Measurements from ENCODE around the gene GUCD1.
A peak's percentile ranks its signal among the peaks of the same experiment; 100 is the strongest.

GUCD1 gene

DNA sequence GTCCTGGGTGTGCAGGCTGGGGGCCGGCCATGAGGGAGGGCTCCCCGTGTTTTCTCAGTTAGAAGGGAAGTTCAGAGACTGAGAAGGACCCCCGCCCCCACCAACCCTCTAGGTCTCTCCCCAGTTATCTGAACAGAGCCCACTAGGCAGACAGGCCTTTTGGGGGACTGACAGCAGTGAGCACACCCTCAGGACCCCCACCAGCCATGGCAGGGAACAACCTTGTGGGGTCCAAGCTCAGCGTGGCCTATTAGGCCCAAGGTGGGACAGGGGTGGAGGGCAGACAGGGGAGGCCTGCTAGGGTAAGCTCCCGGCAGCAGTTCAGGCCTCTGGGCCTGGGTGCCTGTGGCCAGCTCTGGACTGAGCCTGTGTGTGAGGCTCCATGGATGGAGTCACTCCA lies 32.3 kb upstream of the GUCD1 start:
- TF ChIP-seq, protein P1, sequence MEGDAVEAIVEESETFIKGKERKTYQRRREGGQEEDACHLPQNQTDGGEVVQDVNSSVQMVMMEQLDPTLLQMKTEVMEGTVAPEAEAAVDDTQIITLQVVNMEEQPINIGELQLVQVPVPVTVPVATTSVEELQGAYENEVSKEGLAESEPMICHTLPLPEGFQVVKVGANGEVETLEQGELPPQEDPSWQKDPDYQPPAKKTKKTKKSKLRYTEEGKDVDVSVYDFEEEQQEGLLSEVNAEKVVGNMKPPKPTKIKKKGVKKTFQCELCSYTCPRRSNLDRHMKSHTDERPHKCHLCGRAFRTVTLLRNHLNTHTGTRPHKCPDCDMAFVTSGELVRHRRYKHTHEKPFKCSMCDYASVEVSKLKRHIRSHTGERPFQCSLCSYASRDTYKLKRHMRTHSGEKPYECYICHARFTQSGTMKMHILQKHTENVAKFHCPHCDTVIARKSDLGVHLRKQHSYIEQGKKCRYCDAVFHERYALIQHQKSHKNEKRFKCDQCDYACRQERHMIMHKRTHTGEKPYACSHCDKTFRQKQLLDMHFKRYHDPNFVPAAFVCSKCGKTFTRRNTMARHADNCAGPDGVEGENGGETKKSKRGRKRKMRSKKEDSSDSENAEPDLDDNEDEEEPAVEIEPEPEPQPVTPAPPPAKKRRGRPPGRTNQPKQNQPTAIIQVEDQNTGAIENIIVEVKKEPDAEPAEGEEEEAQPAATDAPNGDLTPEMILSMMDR (IDR thresholded peaks at IDR 0.05; ENCODE audit: control insufficient read depth, extremely low read depth, insufficient read depth) = no peak
- no peak for DNase-seq (ENCODE audit: low read depth)
- no peak overlapping the region for H3K4me3 ChIP-seq (ENCODE audit: low read depth, low read length)

DNA sequence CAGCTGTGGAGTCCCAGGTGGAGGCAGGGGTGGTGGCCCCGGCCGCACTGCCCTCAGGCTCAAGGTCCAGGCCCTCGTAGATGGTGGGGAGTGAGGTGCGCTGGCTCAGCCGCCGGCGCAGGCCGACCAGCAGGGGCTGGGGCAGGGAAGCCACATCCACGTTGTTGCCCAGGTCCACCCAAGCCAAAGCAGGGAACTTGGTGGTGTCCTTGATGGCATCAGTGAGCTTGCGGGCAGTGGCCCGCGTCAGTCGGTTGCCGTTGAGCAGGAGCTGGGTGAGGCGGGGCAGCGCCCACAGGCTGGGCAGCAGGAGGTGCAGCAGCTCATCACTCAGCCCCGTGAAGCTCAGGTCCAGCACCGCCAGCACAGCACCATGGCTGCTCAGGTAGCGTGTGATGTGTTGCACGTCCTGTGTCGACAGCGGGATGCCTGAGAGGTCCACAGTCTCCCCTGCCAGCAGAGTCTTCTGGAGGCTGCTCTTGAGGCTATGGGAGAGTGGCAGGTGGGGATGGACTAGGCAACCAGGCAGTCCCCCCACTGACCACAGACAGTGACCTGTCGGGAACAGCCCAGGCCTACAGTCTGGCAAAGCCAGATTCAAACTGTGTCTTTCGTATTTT lies 31.1 kb upstream of the GUCD1 start:
- H3K4me3 ChIP-seq (ENCODE audit: low read depth, low read length) = no peak overlapping the region
- DNase-seq (ENCODE audit: low read depth) = no peak
- TF ChIP-seq, protein P1 (IDR thresholded peaks at IDR 0.05; ENCODE audit: control insufficient read depth, extremely low read depth, insufficient read depth) = no peak

DNA sequence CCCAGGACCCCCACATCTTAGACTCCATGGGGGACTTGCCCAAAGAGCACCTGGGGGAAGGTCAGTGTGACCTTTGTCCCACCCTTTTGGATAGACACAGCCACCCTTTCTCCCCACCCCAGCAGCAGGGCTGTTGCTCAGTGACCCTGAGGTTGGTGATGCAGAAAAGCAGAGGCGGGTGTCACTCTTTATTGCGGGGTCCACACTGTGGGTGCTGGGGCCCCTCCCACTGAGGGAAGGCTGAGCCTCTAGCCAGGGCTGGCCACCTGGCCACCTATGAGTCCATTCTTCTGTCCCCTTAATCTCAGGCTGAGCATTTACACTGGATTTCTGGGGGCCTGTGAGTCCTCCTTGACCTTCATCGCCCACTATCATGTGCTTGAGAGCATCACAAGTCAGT lies 30.5 kb upstream of the GUCD1 start:
- no peak for DNase-seq (ENCODE audit: low read depth)
- TF ChIP-seq, protein P1 (IDR thresholded peaks at IDR 0.05; ENCODE audit: control insufficient read depth, extremely low read depth, insufficient read depth) = no peak
- no peak overlapping the region for H3K4me3 ChIP-seq (ENCODE audit: low read depth, low read length)

DNA sequence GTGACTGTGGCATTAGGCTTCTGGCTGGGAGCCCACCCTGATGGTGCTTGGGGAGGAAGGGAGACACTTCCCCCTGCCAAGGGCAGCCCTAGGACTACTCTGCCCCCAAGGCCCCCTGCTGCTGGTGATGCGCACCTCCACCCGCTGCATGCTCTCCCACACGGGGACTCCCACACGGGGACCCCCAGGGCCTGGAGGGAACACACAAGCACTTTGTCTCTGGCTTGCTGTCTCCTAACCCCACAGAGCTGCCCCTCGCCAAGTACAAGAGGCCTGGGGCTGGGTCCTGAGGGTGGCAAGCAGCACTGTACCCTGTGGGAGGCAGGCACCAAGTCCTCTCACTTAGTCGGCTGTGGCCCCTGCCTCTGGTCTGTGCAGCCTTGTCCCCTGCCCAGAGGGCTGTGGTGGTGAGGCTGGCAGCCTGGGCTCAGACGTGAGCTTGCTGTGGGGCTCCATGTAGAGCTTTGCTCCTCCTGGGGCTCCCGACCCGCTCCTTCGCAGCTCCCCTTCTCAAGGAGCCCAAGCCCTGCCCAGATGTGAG lies 30.0 kb upstream of the GUCD1 start:
- no peak for DNase-seq (ENCODE audit: low read depth)
- TF ChIP-seq, protein P1 (IDR thresholded peaks at IDR 0.05; ENCODE audit: control insufficient read depth, extremely low read depth, insufficient read depth) = no peak
- no peak overlapping the region for H3K4me3 ChIP-seq (ENCODE audit: low read depth, low read length)

DNA sequence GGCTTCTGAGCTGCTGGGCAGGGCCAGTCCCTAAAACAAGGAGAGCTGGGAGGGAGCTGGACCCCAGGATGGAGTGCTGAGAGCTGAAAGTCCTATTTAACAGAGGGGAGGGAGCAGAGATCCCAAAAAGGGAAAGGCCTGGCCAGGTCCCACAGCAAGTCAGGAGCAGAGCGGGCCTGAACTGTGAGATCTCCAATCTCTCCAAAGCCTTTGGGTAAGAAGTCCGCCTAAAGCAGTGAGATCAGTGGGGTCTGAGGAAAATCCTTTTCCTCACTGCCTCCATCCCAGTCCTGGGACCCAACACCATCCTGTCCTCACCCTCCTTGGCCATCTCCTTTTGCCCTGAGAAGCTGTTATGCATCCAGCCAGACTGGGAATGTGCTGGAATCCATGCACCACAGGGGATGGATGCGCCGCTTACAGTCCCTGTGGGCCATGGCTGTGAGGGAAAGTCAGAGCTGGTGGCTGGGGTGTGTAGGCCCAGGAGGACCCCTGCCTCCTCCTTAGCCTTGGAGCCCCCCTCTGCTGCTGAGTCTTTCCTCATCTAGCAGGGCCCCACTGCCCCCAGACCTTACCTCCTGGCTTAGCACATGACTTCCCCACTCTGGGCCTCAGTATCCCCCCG lies 29.3 kb upstream of the GUCD1 start:
- no peak overlapping the region for H3K4me3 ChIP-seq (ENCODE audit: low read depth, low read length)
- TF ChIP-seq, protein P1 (IDR thresholded peaks at IDR 0.05; ENCODE audit: control insufficient read depth, extremely low read depth, insufficient read depth) = no peak
- DNase-seq (ENCODE audit: low read depth) = no peak

DNA sequence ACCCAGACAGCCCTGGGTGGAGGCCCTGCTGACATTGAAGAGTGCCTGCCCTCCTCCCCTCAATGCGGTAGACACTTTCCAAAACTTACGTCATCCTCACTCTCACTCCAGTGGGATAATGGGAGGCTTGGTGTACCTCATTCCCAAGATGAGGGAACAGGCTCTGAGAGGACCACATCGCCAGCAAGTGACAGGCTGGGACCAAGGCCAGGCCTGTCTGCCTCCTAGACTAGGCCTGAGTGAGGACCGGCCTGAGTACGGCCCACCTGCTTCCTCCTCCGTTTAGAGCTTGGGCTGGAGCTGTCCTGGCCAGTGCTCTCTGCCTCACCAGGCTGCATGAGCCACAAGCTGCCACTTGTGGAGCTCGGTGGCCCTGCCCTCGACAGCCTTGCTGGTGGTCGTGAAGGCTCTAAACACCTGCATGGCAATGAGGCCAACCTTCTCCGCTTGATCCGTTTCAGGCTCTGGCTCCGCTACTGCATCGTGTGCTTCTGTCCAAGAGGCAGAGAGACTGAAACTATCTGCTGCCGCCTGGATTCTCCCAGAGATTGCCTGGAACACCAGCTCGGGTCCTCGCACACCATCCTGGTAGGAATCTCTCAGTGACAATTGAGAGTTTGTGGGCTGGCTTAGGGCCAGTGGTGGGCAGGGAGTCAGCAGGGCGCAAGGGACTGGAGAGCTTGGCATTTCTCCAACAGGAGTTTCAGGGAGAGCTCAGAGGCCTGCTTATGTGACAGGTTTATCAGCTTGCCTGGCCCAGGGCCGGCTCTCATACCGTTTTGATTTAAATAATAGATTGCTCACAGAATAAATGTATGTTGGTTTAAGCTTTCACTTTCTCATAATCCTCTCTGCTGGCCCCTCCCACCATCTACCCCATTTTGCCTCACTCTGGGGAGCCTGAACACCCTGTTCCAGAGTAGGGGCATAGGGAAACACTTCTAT lies 28.6 kb upstream of the GUCD1 start:
- DNase-seq (ENCODE audit: low read depth) = peak; percentile 26
- TF ChIP-seq, protein P1 (IDR thresholded peaks at IDR 0.05; ENCODE audit: control insufficient read depth, extremely low read depth, insufficient read depth) = no peak
- H3K4me3 ChIP-seq (ENCODE audit: low read depth, low read length) = no peak overlapping the region

Data from LNCaP clone FGC (cell line).